Measurements from ENCODE around the gene AGBL1.

Gene AGBL1

DNA sequence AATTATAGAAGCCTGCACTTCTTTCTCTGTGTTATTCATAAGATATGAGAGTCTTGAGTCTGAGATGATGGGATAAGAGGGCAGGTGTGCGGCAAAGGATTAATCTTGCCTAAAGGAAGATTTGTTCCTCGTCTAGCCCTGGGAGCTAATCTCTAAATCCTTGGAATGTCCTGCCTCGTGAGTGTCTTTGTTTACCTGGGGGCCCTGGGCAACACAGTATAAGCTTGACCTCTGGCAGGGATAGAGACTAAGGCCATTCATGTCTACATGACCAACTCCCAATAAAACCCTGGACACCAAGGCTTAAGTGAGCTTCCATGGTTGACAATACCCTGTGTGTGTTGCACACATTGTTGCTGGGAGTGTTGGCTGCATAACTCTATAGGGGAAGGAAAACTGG lies 3.2 kb upstream of the AGBL1 start:
- TF ChIP-seq CREB1 (IDR thresholded peaks at IDR 0.05; ENCODE audit: low read depth) (no peak), TEAD4 (IDR thresholded peaks at IDR 0.05) (no peak), CEBPB (IDR thresholded peaks at IDR 0.05) (no peak), RAD21 (IDR thresholded peaks at IDR 0.05; ENCODE audit: low read depth) (no peak), FOXM1 (IDR thresholded peaks at IDR 0.05; ENCODE audit: borderline replicate concordance, low read depth) (no peak), USF1 (IDR thresholded peaks at IDR 0.05) (no peak)
- TF ChIP-seq, protein P1, sequence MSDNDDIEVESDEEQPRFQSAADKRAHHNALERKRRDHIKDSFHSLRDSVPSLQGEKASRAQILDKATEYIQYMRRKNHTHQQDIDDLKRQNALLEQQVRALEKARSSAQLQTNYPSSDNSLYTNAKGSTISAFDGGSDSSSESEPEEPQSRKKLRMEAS (IDR thresholded peaks at IDR 0.05) = no peak

GRCh38 chr15:86077070-86077469 lies 2.6 kb upstream of the AGBL1 start:
- no peak for TF ChIP-seq NFIC (IDR thresholded peaks at IDR 0.05)
- no peak for TF ChIP-seq FOXM1 (IDR thresholded peaks at IDR 0.05; ENCODE audit: borderline replicate concordance, low read depth)
- no peak for TF ChIP-seq EGR1 (IDR thresholded peaks at IDR 0.05)
- TF ChIP-seq TCF12 (IDR thresholded peaks at IDR 0.05; ENCODE audit: low read depth) = no peak
- no peak for TF ChIP-seq TEAD4 (IDR thresholded peaks at IDR 0.05)
- TF ChIP-seq USF1 (IDR thresholded peaks at IDR 0.05) = no peak
- TF ChIP-seq YY1 (IDR thresholded peaks at IDR 0.05; ENCODE audit: low read depth) = no peak
- TF ChIP-seq CREB1 (IDR thresholded peaks at IDR 0.05; ENCODE audit: low read depth) = no peak
- TF ChIP-seq RAD21 (IDR thresholded peaks at IDR 0.05; ENCODE audit: low read depth) = no peak
- TF ChIP-seq EP300 (IDR thresholded peaks at IDR 0.05; ENCODE audit: borderline replicate concordance) = no peak
- no peak for TF ChIP-seq TAF1 (IDR thresholded peaks at IDR 0.05; ENCODE audit: low read depth)
- TF ChIP-seq CEBPB (IDR thresholded peaks at IDR 0.05) = no peak
- TF ChIP-seq, protein P1 (IDR thresholded peaks at IDR 0.05) = no peak
- TF ChIP-seq REST (IDR thresholded peaks at IDR 0.05; ENCODE audit: low read depth) = no peak

DNA sequence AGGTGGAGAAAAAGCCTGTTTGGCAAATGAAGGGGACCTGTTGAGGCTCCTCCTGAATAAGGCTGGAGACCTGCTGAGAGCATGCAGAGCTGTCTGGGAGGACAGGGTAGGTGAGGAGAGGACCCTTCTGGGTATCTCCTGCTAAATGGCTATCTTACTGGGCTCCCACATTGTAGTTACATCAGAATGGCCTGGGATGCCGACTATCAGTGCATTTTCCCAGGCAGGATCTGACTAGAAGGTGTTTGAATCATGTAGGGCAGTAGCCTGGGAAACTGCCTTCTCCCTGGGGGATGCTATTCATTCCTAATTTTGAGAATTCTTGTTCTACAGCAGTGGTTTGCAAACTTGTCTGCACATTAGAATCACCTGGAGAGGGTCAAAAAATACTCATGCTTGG lies 631 bp downstream of the AGBL1 start:
- TF ChIP-seq EP300 (IDR thresholded peaks at IDR 0.05; ENCODE audit: borderline replicate concordance) (no peak), CEBPB (IDR thresholded peaks at IDR 0.05) (no peak), USF1 (IDR thresholded peaks at IDR 0.05) (no peak), YY1 (IDR thresholded peaks at IDR 0.05; ENCODE audit: low read depth) (no peak), RAD21 (IDR thresholded peaks at IDR 0.05; ENCODE audit: low read depth) (no peak), CREB1 (IDR thresholded peaks at IDR 0.05; ENCODE audit: low read depth) (no peak), EGR1 (IDR thresholded peaks at IDR 0.05) (no peak), ZBTB7A (IDR thresholded peaks at IDR 0.05; ENCODE audit: low read depth) (no peak), FOXM1 (IDR thresholded peaks at IDR 0.05; ENCODE audit: borderline replicate concordance, low read depth) (no peak), REST (IDR thresholded peaks at IDR 0.05; ENCODE audit: low read depth) (no peak), TEAD4 (IDR thresholded peaks at IDR 0.05) (no peak), TCF12 (IDR thresholded peaks at IDR 0.05; ENCODE audit: low read depth) (no peak), TAF1 (IDR thresholded peaks at IDR 0.05; ENCODE audit: low read depth) (no peak), NFIC (IDR thresholded peaks at IDR 0.05) (no peak)
- TF ChIP-seq, protein P1 (IDR thresholded peaks at IDR 0.05) = no peak

DNA sequence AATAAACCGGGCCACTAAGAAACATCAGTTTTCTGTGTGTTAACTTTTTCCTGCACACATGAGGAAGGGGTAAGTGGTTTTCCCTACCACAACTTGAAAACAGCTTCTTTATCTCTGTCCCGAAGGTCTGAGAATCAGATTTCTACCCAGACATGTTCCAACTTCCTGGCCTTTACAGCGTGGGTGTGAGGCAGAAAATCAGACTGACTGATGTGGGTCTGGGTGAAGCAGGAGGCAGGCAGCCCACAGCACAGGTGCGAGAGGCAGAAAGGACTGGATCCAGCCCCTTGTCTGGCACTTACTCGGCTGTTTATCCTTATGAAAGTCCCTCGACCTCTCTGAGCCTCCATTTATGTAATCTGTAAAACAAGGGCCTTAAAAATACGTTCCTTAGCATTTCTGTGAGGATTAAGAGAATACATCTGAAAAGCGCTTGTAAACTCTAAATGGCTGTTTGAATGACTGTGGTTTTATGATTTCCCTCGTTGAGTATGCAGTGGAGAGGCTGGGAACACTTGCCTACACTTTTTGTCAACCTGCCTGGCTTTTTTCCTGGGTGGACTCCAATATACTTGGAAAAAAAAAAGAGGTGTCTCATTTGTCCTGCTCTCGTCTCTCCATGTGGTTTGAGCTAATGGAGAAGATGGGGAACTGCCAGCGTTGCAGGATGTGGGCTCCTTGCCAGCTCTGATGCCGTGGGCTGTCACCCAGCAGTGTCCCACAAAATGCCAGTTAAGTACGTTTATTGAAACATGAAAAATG lies 3.1 kb downstream of the AGBL1 start:
- TF ChIP-seq RAD21 (IDR thresholded peaks at IDR 0.05; ENCODE audit: low read depth) (no peak), REST (IDR thresholded peaks at IDR 0.05; ENCODE audit: low read depth) (no peak), EP300 (IDR thresholded peaks at IDR 0.05; ENCODE audit: borderline replicate concordance) (no peak), YY1 (IDR thresholded peaks at IDR 0.05; ENCODE audit: low read depth) (no peak), ZBTB7A (IDR thresholded peaks at IDR 0.05; ENCODE audit: low read depth) (no peak), TCF12 (IDR thresholded peaks at IDR 0.05; ENCODE audit: low read depth) (no peak), CREB1 (IDR thresholded peaks at IDR 0.05; ENCODE audit: low read depth) (no peak), CEBPB (IDR thresholded peaks at IDR 0.05) (no peak), EGR1 (IDR thresholded peaks at IDR 0.05) (no peak), USF1 (IDR thresholded peaks at IDR 0.05) (no peak), FOXM1 (IDR thresholded peaks at IDR 0.05; ENCODE audit: borderline replicate concordance, low read depth) (no peak), NFIC (IDR thresholded peaks at IDR 0.05) (no peak), TEAD4 (IDR thresholded peaks at IDR 0.05) (no peak)
- TF ChIP-seq, protein P1 (IDR thresholded peaks at IDR 0.05) = no peak

Measured in Ishikawa (cell line).